T-helper 2 cell treated with Interferon-gamma antibody and Interleukin-4, amounts not matched to agents 5 μg/mL and 100 μg/mL, for 36 hours (primary cell): Measurements from ENCODE around the gene SLC35F3.
"Not testable (repeated sequence)": the region's sequence is repeated elsewhere in the genome, so short reads cannot be mapped to it uniquely, and the experiment has no call there.

ENCODE experiments used
- DNase-seq: peaks from one replicate; pipeline ENCODE4 v3.0.0; 2021; ENCODE audit warnings: low spot score
- H3K27ac Mint-ChIP-seq: one replicate; pipeline ENCODE4 v1.8.0; 2021; ENCODE audit warnings: mild to moderate bottlenecking, mixed read lengths
- H3K27me3 Mint-ChIP-seq: one replicate; pipeline ENCODE4 v1.8.0; 2021; ENCODE audit warnings: low read depth, mixed read lengths
- H3K36me3 Mint-ChIP-seq: one replicate; pipeline ENCODE4 v1.8.0; 2021; ENCODE audit warnings: low read depth, mixed read lengths
- H3K4me1 Mint-ChIP-seq: one replicate; pipeline ENCODE4 v1.8.0; 2021; ENCODE audit warnings: low read depth, mixed read lengths
- H3K4me3 Mint-ChIP-seq: one replicate; pipeline ENCODE4 v1.8.0; 2022; ENCODE audit warnings: mild to moderate bottlenecking, moderate library complexity, mixed read lengths
- H3K9me3 Mint-ChIP-seq: one replicate; pipeline ENCODE4 v1.8.0; 2021; ENCODE audit warnings: mixed read lengths

SLC35F3 gene

GRCh38 chr1:234289538-234290305 is 385.2 kb downstream of the SLC35F3 start:
- no peak overlapping the region for H3K27ac Mint-ChIP-seq
- no peak overlapping the region for H3K4me3 Mint-ChIP-seq
- DNase-seq, result no peak
- no peaks in the 10 kb centered on the region for H3K36me3 Mint-ChIP-seq
- H3K4me1 Mint-ChIP-seq, result no peaks in the 10 kb centered on the region
- peaks cover 15% of the 10 kb centered on the region for H3K9me3 Mint-ChIP-seq
- H3K27me3 Mint-ChIP-seq, result peaks cover 5% of the 10 kb centered on the region

- Mint-ChIP-seq H3K27me3 (peaks cover 3% of the 10 kb centered on the region), H3K9me3 (peaks cover 15% of the 10 kb centered on the region), H3K4me3 (no peak overlapping the region), H3K4me1 (no peaks in the 10 kb centered on the region), H3K36me3 (no peaks in the 10 kb centered on the region), H3K27ac (no peak overlapping the region)
- no peak for DNase-seq
Measured at GRCh38 chr1:234292011-234292410, 387.5 kb downstream of the SLC35F3 start.

GRCh38 chr1:234292548-234292947 is 388.1 kb downstream of the SLC35F3 start:
- H3K27ac Mint-ChIP-seq, result no peak overlapping the region
- DNase-seq, result no peak
- H3K36me3 Mint-ChIP-seq, result no peaks in the 10 kb centered on the region
- no peaks in the 10 kb centered on the region for H3K4me1 Mint-ChIP-seq
- H3K9me3 Mint-ChIP-seq, result peaks cover 15% of the 10 kb centered on the region
- no peak overlapping the region for H3K4me3 Mint-ChIP-seq
- H3K27me3 Mint-ChIP-seq, result peaks cover 6% of the 10 kb centered on the region

- H3K36me3 Mint-ChIP-seq, result no peaks in the 10 kb centered on the region
- DNase-seq, result no peak
- peaks cover 15% of the 10 kb centered on the region for H3K9me3 Mint-ChIP-seq
- H3K27me3 Mint-ChIP-seq, result peaks cover 17% of the 10 kb centered on the region
- no peak overlapping the region for H3K4me3 Mint-ChIP-seq
- no peaks in the 10 kb centered on the region for H3K4me1 Mint-ChIP-seq
- no peak overlapping the region for H3K27ac Mint-ChIP-seq
Measured at GRCh38 chr1:234294109-234294817, 389.8 kb downstream of the SLC35F3 start.

- H3K4me3 Mint-ChIP-seq, result no peak overlapping the region
- H3K4me1 Mint-ChIP-seq, result no peaks in the 10 kb centered on the region
- no peaks in the 10 kb centered on the region for H3K36me3 Mint-ChIP-seq
- H3K27me3 Mint-ChIP-seq, result peaks cover 15% of the 10 kb centered on the region
- no peak overlapping the region for H3K27ac Mint-ChIP-seq
- DNase-seq, result no peak
- peaks cover 9% of the 10 kb centered on the region for H3K9me3 Mint-ChIP-seq
Measured at GRCh38 chr1:234295068-234295467, 390.6 kb downstream of the SLC35F3 start.

GRCh38 chr1:234295626-234296025 is 391.1 kb downstream of the SLC35F3 start:
- peaks cover 5% of the 10 kb centered on the region for H3K9me3 Mint-ChIP-seq
- H3K27ac Mint-ChIP-seq, result no peak overlapping the region
- H3K27me3 Mint-ChIP-seq, result peaks cover 15% of the 10 kb centered on the region
- no peaks in the 10 kb centered on the region for H3K4me1 Mint-ChIP-seq
- no peaks in the 10 kb centered on the region for H3K36me3 Mint-ChIP-seq
- no peak overlapping the region for H3K4me3 Mint-ChIP-seq
- no peak for DNase-seq

- H3K9me3 Mint-ChIP-seq, result no peaks in the 10 kb centered on the region
- H3K27me3 Mint-ChIP-seq, result peaks cover 15% of the 10 kb centered on the region
- DNase-seq, result no peak
- no peak overlapping the region for H3K27ac Mint-ChIP-seq
- H3K4me3 Mint-ChIP-seq, result no peak overlapping the region
- H3K36me3 Mint-ChIP-seq, result no peaks in the 10 kb centered on the region
- no peaks in the 10 kb centered on the region for H3K4me1 Mint-ChIP-seq
Measured at GRCh38 chr1:234296496-234296895, 392.0 kb downstream of the SLC35F3 start.

GRCh38 chr1:234297668-234298067 is 393.2 kb downstream of the SLC35F3 start:
- no peaks in the 10 kb centered on the region for H3K4me1 Mint-ChIP-seq
- H3K4me3 Mint-ChIP-seq, result no peak overlapping the region
- H3K27ac Mint-ChIP-seq, result no peak overlapping the region
- H3K9me3 Mint-ChIP-seq, result no peaks in the 10 kb centered on the region
- no peaks in the 10 kb centered on the region for H3K36me3 Mint-ChIP-seq
- DNase-seq, result no peak
- peaks cover 15% of the 10 kb centered on the region for H3K27me3 Mint-ChIP-seq

- no peak for DNase-seq
- Mint-ChIP-seq H3K27ac (no peak overlapping the region), H3K36me3 (no peaks in the 10 kb centered on the region), H3K9me3 (no peaks in the 10 kb centered on the region), H3K4me1 (no peaks in the 10 kb centered on the region), H3K27me3 (peaks cover 19% of the 10 kb centered on the region), H3K4me3 (no peak overlapping the region)
Measured at GRCh38 chr1:234300096-234300495, 395.6 kb downstream of the SLC35F3 start.

- peaks cover 21% of the 10 kb centered on the region for H3K27me3 Mint-ChIP-seq
- H3K9me3 Mint-ChIP-seq, H3K36me3 Mint-ChIP-seq, DNase-seq, H3K4me1 Mint-ChIP-seq, H3K4me3 Mint-ChIP-seq, H3K27ac Mint-ChIP-seq: not testable (repeated sequence)
Measured at GRCh38 chr1:234301663-234302062, 397.2 kb downstream of the SLC35F3 start.

- Mint-ChIP-seq H3K4me3 (no peak overlapping the region), H3K4me1 (no peaks in the 10 kb centered on the region), H3K36me3 (no peaks in the 10 kb centered on the region), H3K27me3 (peaks cover 19% of the 10 kb centered on the region), H3K27ac (no peak overlapping the region), H3K9me3 (no peaks in the 10 kb centered on the region)
- no peak for DNase-seq
Measured at GRCh38 chr1:234302354-234302962, 398.0 kb downstream of the SLC35F3 start.

GRCh38 chr1:234303231-234303630 is 398.8 kb downstream of the SLC35F3 start:
- H3K4me3 Mint-ChIP-seq, result no peak overlapping the region
- H3K36me3 Mint-ChIP-seq, result no peaks in the 10 kb centered on the region
- no peaks in the 10 kb centered on the region for H3K9me3 Mint-ChIP-seq
- H3K27ac Mint-ChIP-seq, result no peak overlapping the region
- DNase-seq, result no peak
- H3K27me3 Mint-ChIP-seq, result peaks cover 11% of the 10 kb centered on the region
- H3K4me1 Mint-ChIP-seq, result no peaks in the 10 kb centered on the region

- H3K4me1 Mint-ChIP-seq, result peaks cover 7% of the 10 kb centered on the region
- H3K27ac Mint-ChIP-seq, result no peak overlapping the region
- no peak for DNase-seq
- H3K9me3 Mint-ChIP-seq, result no peaks in the 10 kb centered on the region
- H3K4me3 Mint-ChIP-seq, result no peak overlapping the region
- H3K36me3 Mint-ChIP-seq, result no peaks in the 10 kb centered on the region
- H3K27me3 Mint-ChIP-seq, result peaks cover 16% of the 10 kb centered on the region
Measured at GRCh38 chr1:234307726-234308125, 403.2 kb downstream of the SLC35F3 start.

GRCh38 chr1:234309243-234309597 is 404.7 kb downstream of the SLC35F3 start:
- Mint-ChIP-seq H3K9me3 (no peaks in the 10 kb centered on the region), H3K4me1 (peaks cover 7% of the 10 kb centered on the region), H3K27ac (no peak overlapping the region), H3K4me3 (no peak overlapping the region), H3K27me3 (peaks cover 16% of the 10 kb centered on the region), H3K36me3 (no peaks in the 10 kb centered on the region)
- no peak for DNase-seq
